Measurements from ENCODE around the gene PPP2R5C. TPM values are rescaled to one million over a fixed set of nuclear protein-coding genes. Genes with fewer than 3 reads are reported as not detected.
"Not testable (repeated sequence)": the region's sequence is repeated elsewhere in the genome, so short reads cannot be mapped to it uniquely, and the experiment has no call there.

The PPP2R5C gene
- total and polyA plus RNA-seq, 3 donors from 2014 or later, result 106 to 166 (median 126) TPM

DNA sequence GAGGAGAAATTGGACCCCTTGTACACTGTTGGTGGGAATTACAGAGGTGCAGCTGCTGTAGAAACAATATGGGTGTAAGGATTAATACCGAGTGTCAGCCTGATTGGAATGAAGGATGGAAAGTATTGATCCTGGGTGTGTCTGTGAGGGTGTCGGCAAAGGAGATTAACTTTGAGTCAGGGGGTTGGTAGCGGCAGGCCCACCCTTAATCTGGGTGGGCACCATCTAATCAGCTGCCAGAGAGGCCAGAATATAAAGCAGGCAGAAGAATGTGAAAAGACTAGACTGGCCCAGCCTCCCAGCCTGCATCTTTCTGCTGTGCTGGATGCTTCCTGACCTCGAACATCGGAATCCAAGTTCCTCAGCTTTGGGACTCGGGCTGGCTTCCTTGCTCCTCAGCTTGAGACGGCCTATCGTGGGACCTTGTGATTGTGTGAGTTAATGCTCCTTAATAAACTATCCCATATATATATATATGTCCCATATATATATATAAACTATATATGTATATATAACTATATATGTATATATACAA lies 38.4 kb upstream of the PPP2R5C start:
- Histone ChIP-seq H3K27me3 (no peaks in the 10 kb centered on the region), H3K36me3 (ENCODE audit: low read depth, missing control alignments) (no peaks in the 10 kb centered on the region), H3K9me3 (no peaks in the 10 kb centered on the region), H3K27ac (no peak overlapping the region), H3K4me3 (no peak overlapping the region), H3K4me1 (peaks cover 9% of the 10 kb centered on the region)
- DNase-seq, result no peak
- intact Hi-C loops (cut with DNase I; ENCODE audit: low total_unique reads), result no loop called here
- TF ChIP-seq, protein P1, sequence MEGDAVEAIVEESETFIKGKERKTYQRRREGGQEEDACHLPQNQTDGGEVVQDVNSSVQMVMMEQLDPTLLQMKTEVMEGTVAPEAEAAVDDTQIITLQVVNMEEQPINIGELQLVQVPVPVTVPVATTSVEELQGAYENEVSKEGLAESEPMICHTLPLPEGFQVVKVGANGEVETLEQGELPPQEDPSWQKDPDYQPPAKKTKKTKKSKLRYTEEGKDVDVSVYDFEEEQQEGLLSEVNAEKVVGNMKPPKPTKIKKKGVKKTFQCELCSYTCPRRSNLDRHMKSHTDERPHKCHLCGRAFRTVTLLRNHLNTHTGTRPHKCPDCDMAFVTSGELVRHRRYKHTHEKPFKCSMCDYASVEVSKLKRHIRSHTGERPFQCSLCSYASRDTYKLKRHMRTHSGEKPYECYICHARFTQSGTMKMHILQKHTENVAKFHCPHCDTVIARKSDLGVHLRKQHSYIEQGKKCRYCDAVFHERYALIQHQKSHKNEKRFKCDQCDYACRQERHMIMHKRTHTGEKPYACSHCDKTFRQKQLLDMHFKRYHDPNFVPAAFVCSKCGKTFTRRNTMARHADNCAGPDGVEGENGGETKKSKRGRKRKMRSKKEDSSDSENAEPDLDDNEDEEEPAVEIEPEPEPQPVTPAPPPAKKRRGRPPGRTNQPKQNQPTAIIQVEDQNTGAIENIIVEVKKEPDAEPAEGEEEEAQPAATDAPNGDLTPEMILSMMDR (IDR thresholded peaks at IDR 0.05), result no peak
- no peak for TF ChIP-seq POLR2A (IDR thresholded peaks at IDR 0.05)
- 81 to 85% methylated on average over 8 of the region's 8 CpGs for WGBS, 2 donors

DNA sequence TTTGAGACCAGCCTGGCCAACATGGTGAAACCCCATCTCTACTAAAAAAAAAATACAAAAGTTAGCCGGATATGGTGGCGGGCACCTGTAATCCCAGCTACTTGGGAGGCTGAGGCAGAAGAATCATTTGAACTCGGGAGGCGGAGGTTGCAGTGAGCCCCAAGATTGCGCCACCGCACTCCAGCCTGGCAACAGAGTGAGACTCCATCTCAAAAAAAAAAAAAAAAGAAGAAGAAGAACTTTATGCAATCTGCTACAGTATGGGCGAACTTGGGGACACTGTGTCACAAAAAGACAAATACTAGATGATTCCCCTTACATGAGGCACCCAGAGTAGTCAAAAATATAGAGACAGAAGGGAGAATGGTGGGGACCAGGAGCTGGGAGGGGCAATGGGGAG lies 35.9 kb upstream of the PPP2R5C start:
- H3K9me3 ChIP-seq; intact Hi-C loops (cut with DNase I; ENCODE audit: low total_unique reads); H3K27ac ChIP-seq; H3K27me3 ChIP-seq; H3K4me1 ChIP-seq; DNase-seq; H3K4me3 ChIP-seq; H3K36me3 ChIP-seq (ENCODE audit: low read depth, missing control alignments): not testable (repeated sequence)
- 94 to 95% methylated on average over 7 of the region's 7 CpGs for WGBS, 2 donors

DNA sequence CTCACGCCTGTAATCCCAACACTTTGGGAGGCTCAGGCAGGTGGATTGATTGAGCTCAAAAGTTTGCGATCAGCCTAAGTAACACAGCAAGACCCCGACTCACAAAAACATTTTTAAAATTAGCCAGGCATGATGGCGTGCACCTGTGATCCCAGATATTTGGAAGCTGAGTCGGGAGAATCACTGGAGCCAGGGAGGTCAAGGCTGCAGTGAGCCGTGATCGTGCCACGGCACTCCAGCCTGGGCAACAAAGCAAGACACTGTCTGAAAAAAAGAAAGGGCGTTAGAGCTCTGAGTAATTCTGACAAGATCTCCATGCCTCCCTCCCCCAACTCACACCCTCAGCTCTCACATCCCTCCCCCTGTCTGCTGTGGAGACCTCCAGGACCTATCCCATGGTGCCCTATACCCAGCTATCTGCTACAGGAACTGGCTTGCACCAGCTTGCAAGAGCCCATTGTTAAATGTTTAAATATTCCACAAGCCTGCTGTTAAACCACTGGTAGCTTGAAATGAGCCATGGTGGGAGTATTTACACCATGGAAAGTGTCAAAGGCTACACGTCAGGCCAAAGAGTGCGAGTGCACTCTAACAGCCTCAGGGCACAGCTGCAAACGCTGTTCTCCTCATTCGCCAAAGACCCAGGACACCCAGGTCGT lies 35.1 kb upstream of the PPP2R5C start:
- WGBS, 2 donors, result 64 to 72% methylated on average over 14 of the region's 14 CpGs

DNA sequence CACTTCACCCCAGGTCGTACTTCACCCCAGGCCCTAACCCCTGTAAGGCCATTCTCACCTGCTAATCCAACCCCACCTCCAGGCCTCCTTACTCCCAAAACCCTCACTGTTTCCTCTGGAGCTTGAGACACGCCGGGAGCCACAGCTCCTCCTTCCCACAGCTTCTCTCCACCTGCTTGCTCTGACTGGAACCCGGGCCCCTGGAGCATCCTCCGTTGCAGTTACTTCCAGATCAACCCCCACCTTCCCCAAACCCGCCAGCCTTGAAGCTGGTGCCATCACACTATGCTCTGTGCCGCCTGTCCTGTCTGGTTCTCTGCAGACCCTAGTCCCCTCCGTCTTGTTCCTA lies 34.6 kb upstream of the PPP2R5C start:
- intact Hi-C loops (cut with DNase I; ENCODE audit: low total_unique reads), result no loop called here
- Histone ChIP-seq H3K36me3 (ENCODE audit: low read depth, missing control alignments) (no peaks in the 10 kb centered on the region), H3K9me3 (no peaks in the 10 kb centered on the region), H3K27me3 (no peaks in the 10 kb centered on the region), H3K27ac (no peak overlapping the region), H3K4me3 (no peak overlapping the region), H3K4me1 (no peaks in the 10 kb centered on the region)
- no peak for DNase-seq
- TF ChIP-seq, protein P1 (IDR thresholded peaks at IDR 0.05), result no peak
- no peak for TF ChIP-seq POLR2A (IDR thresholded peaks at IDR 0.05)
- 80 to 86% methylated on average over 8 of the region's 8 CpGs for WGBS, 2 donors

More for the DNA sequence above, 35.1 kb upstream of the PPP2R5C start:
- intact Hi-C loops (cut with DNase I; ENCODE audit: low total_unique reads), result no loop called here
- no peaks in the 10 kb centered on the region for H3K4me1 ChIP-seq
- H3K36me3 ChIP-seq (ENCODE audit: low read depth, missing control alignments), result no peaks in the 10 kb centered on the region
- TF ChIP-seq, protein P1 (IDR thresholded peaks at IDR 0.05), result no peak
- no peak for TF ChIP-seq POLR2A (IDR thresholded peaks at IDR 0.05)
- no peak for DNase-seq
- no peak overlapping the region for H3K27ac ChIP-seq
- H3K4me3 ChIP-seq, result no peak overlapping the region
- no peaks in the 10 kb centered on the region for H3K9me3 ChIP-seq
- no peaks in the 10 kb centered on the region for H3K27me3 ChIP-seq

DNA sequence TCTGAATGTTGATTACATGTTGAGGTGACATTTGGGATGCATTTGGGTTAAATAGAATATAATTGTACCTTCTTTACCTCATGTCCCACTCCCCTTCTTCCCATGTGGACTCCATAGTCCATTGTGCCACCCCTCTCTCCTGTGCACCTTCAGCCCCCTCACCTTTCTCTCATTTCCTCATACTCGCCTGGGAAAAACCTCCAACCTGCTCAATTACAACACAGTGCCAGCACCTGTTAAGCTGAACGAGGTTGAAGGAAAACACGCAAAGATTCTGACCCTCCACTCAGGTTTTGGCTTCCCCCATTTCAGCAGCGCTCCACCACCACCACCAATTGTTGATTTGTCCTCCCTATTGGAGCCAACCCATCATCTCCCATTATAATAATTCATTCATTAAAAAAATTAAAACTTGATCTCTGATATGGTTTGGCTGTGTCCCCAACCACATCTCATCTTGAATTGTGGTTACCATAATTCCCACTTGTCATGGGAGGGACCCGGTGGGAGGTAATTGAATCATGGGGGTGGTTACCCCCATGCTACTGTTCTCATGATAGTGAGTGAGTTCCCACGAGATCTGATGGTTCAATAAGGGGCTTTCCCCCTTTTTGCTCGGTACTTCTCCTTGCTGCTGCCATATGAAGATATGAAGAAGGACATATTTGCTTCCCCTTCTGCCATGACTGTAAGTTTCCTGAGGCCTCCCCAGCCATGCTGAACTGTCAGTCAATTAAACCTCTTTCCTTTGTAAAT lies 33.7 kb upstream of the PPP2R5C start:
- Histone ChIP-seq H3K27me3 (no peaks in the 10 kb centered on the region), H3K9me3 (no peaks in the 10 kb centered on the region), H3K4me3 (no peak overlapping the region), H3K27ac (no peak overlapping the region), H3K36me3 (ENCODE audit: low read depth, missing control alignments) (no peaks in the 10 kb centered on the region), H3K4me1 (no peaks in the 10 kb centered on the region)
- DNase-seq, result no peak
- intact Hi-C loops (cut with DNase I; ENCODE audit: low total_unique reads), result no loop called here
- TF ChIP-seq, protein P1 (IDR thresholded peaks at IDR 0.05), result no peak
- TF ChIP-seq POLR2A (IDR thresholded peaks at IDR 0.05), result no peak
- WGBS, 2 donors, result 75 to 85% methylated on average over 7 of the region's 7 CpGs

All from testis (tissue), 3 donors.